ENCODE results near the gene PHF20.
"Not testable (repeated sequence)": the region's sequence is repeated elsewhere in the genome, so short reads cannot be mapped to it uniquely, and the experiment has no call there.

PHF20 gene

GRCh38 chr20:35959291-35959690, 187.5 kb downstream of the PHF20 start:
- not testable (repeated sequence) for H2BK5ac ChIP-seq (ENCODE audit: low read depth, low read length, poor library complexity); H3K4me1 ChIP-seq (ENCODE audit: control insufficient read depth in 1 of 2, insufficient read depth in 2 of 2, low read length in 2 of 2); H2BK120ac ChIP-seq (ENCODE audit: insufficient read depth, low read length, poor library complexity); H3K36me3 ChIP-seq (ENCODE audit: control insufficient read depth in 1 of 2, insufficient read depth in 2 of 2, low read length in 2 of 2); H3K4me2 ChIP-seq (ENCODE audit: low read length); H3K14ac ChIP-seq (ENCODE audit: low read length); H3K4ac ChIP-seq (ENCODE audit: low read depth, low read length); H3K23ac ChIP-seq (ENCODE audit: low read length); H2BK12ac ChIP-seq (ENCODE audit: low read length); H4K12ac ChIP-seq (ENCODE audit: low read depth, low read length); H3K79me1 ChIP-seq (ENCODE audit: low read length); DNase-seq; H3K27me3 ChIP-seq (ENCODE audit: insufficient read depth, low read length); H3K4me3 ChIP-seq (ENCODE audit: low read depth, low read length); H2AFZ ChIP-seq (ENCODE audit: insufficient read depth, low read length, poor library complexity); H2AK5ac ChIP-seq (ENCODE audit: low read length); H3K27ac ChIP-seq (ENCODE audit: low read depth, low read length); H4K8ac ChIP-seq (ENCODE audit: low read depth, low read length); H3K9ac ChIP-seq (ENCODE audit: low read length); H3K9me3 ChIP-seq (ENCODE audit: insufficient read depth, low read depth, low read length); H3K18ac ChIP-seq (ENCODE audit: low read length); H4K91ac ChIP-seq (ENCODE audit: low read depth, low read length); H3K79me2 ChIP-seq (ENCODE audit: control insufficient read depth, insufficient read depth, low read length, poor library complexity)
- WGBS (ENCODE audit: extremely low coverage, insufficient coverage, insufficient read length): no CpG with 5 or more reads among the region's 6 CpGs

- H2BK5ac ChIP-seq (ENCODE audit: low read depth, low read length, poor library complexity): no peak overlapping the region
- H4K8ac ChIP-seq (ENCODE audit: low read depth, low read length): no peak overlapping the region
- WGBS (ENCODE audit: extremely low coverage, insufficient coverage, insufficient read length): no CpG with 5 or more reads among the region's 4 CpGs
- H2BK12ac ChIP-seq (ENCODE audit: low read length): no peak overlapping the region
- no peak overlapping the region for H4K12ac ChIP-seq (ENCODE audit: low read depth, low read length)
- no peak for DNase-seq
- no peak overlapping the region for H2AK5ac ChIP-seq (ENCODE audit: low read length)
- H3K14ac ChIP-seq (ENCODE audit: low read length): no peak overlapping the region
- peaks cover 0 to 3% of the 10 kb centered on the region in 2 experiments for H3K4me1 ChIP-seq (ENCODE audit: control insufficient read depth in 1 of 2, insufficient read depth in 2 of 2, low read length in 2 of 2)
- no peaks in the 10 kb centered on the region for H3K79me2 ChIP-seq (ENCODE audit: control insufficient read depth, insufficient read depth, low read length, poor library complexity)
- no peak overlapping the region for H3K4me3 ChIP-seq (ENCODE audit: low read depth, low read length)
- no peak overlapping the region for H2AFZ ChIP-seq (ENCODE audit: insufficient read depth, low read length, poor library complexity)
- H3K4ac ChIP-seq (ENCODE audit: low read depth, low read length): no peak overlapping the region
- no peaks in the 10 kb centered on the region for H3K36me3 ChIP-seq (ENCODE audit: control insufficient read depth in 1 of 2, insufficient read depth in 2 of 2, low read length in 2 of 2)
- H2BK120ac ChIP-seq (ENCODE audit: insufficient read depth, low read length, poor library complexity): no peak overlapping the region
- H3K27ac ChIP-seq (ENCODE audit: low read depth, low read length): no peak overlapping the region
- no peak overlapping the region for H3K9ac ChIP-seq (ENCODE audit: low read length)
- no peaks in the 10 kb centered on the region for H3K27me3 ChIP-seq (ENCODE audit: insufficient read depth, low read length)
- H3K9me3 ChIP-seq (ENCODE audit: insufficient read depth, low read depth, low read length): no peaks in the 10 kb centered on the region
- H3K18ac ChIP-seq (ENCODE audit: low read length): no peak overlapping the region
- H3K4me2 ChIP-seq (ENCODE audit: low read length): no peak overlapping the region
- no peaks in the 10 kb centered on the region for H3K79me1 ChIP-seq (ENCODE audit: low read length)
- H4K91ac ChIP-seq (ENCODE audit: low read depth, low read length): no peak overlapping the region
- H3K23ac ChIP-seq (ENCODE audit: low read length): no peak overlapping the region
These were observed 192.1 kb downstream of the PHF20 start for GRCh38 chr20:35963878-35964277.

GRCh38 chr20:35967979-35968640, 196.3 kb downstream of the PHF20 start, which contains the start of gene CNBD2:
Gene CNBD2, plus strand, starts transcription at chr20:35968590. Its CDS starts 173 bp downstream, at chr20:35968763.
- Histone ChIP-seq H3K18ac (ENCODE audit: low read length) (no peak within 1 kb of the TSS), H3K27ac (ENCODE audit: low read depth, low read length) (no peak within 1 kb of the TSS), H3K4ac (ENCODE audit: low read depth, low read length) (no peak within 1 kb of the TSS), H4K12ac (ENCODE audit: low read depth, low read length) (no peak within 1 kb of the TSS), H3K79me2 (ENCODE audit: control insufficient read depth, insufficient read depth, low read length, poor library complexity) (no peaks in the 10 kb centered on the region), H3K4me1 (ENCODE audit: control insufficient read depth in 1 of 2, insufficient read depth in 2 of 2, low read length in 2 of 2) (peaks cover 0 to 4% of the 10 kb centered on the region in 2 experiments), H4K8ac (ENCODE audit: low read depth, low read length) (no peak within 1 kb of the TSS), H2AK5ac (ENCODE audit: low read length) (no peak within 1 kb of the TSS), H4K91ac (ENCODE audit: low read depth, low read length) (no peak within 1 kb of the TSS), H3K4me3 (ENCODE audit: low read depth, low read length) (no peak within 1 kb of the TSS), H3K23ac (ENCODE audit: low read length) (no peak within 1 kb of the TSS), H3K4me2 (ENCODE audit: low read length) (no peak within 1 kb of the TSS), H2BK12ac (ENCODE audit: low read length) (no peak within 1 kb of the TSS), H3K14ac (ENCODE audit: low read length) (no peak within 1 kb of the TSS), H3K79me1 (ENCODE audit: low read length) (no peaks in the 10 kb centered on the region), H2AFZ (ENCODE audit: insufficient read depth, low read length, poor library complexity) (no peak within 1 kb of the TSS), H3K36me3 (ENCODE audit: control insufficient read depth in 1 of 2, insufficient read depth in 2 of 2, low read length in 2 of 2) (no peaks in the 10 kb centered on the region), H2BK5ac (ENCODE audit: low read depth, low read length, poor library complexity) (no peak within 1 kb of the TSS), H2BK120ac (ENCODE audit: insufficient read depth, low read length, poor library complexity) (no peak within 1 kb of the TSS), H3K9ac (ENCODE audit: low read length) (no peak within 1 kb of the TSS), H3K27me3 (ENCODE audit: insufficient read depth, low read length) (no peaks in the 10 kb centered on the region), H3K9me3 (ENCODE audit: insufficient read depth, low read depth, low read length) (no peaks in the 10 kb centered on the region)
- WGBS (ENCODE audit: extremely low coverage, insufficient coverage, insufficient read length): no CpG with 5 or more reads among the region's 3 CpGs
- DNase-seq: no peak

GRCh38 chr20:35968930-35969329, 197.1 kb downstream of the PHF20 start:
- Histone ChIP-seq H3K4me3 (ENCODE audit: low read depth, low read length) (no peak overlapping the region), H3K79me1 (ENCODE audit: low read length) (no peaks in the 10 kb centered on the region), H4K8ac (ENCODE audit: low read depth, low read length) (no peak overlapping the region), H3K4ac (ENCODE audit: low read depth, low read length) (no peak overlapping the region), H3K23ac (ENCODE audit: low read length) (no peak overlapping the region), H3K27me3 (ENCODE audit: insufficient read depth, low read length) (no peaks in the 10 kb centered on the region), H3K9ac (ENCODE audit: low read length) (no peak overlapping the region), H3K36me3 (ENCODE audit: control insufficient read depth in 1 of 2, insufficient read depth in 2 of 2, low read length in 2 of 2) (no peaks in the 10 kb centered on the region), H3K79me2 (ENCODE audit: control insufficient read depth, insufficient read depth, low read length, poor library complexity) (no peaks in the 10 kb centered on the region), H3K9me3 (ENCODE audit: insufficient read depth, low read depth, low read length) (no peaks in the 10 kb centered on the region), H4K91ac (ENCODE audit: low read depth, low read length) (no peak overlapping the region), H3K14ac (ENCODE audit: low read length) (no peak overlapping the region), H3K18ac (ENCODE audit: low read length) (no peak overlapping the region), H2BK12ac (ENCODE audit: low read length) (no peak overlapping the region), H2BK5ac (ENCODE audit: low read depth, low read length, poor library complexity) (no peak overlapping the region), H3K27ac (ENCODE audit: low read depth, low read length) (no peak overlapping the region), H3K4me1 (ENCODE audit: control insufficient read depth in 1 of 2, insufficient read depth in 2 of 2, low read length in 2 of 2) (peaks cover 0 to 4% of the 10 kb centered on the region in 2 experiments), H4K12ac (ENCODE audit: low read depth, low read length) (no peak overlapping the region), H3K4me2 (ENCODE audit: low read length) (no peak overlapping the region), H2AFZ (ENCODE audit: insufficient read depth, low read length, poor library complexity) (no peak overlapping the region), H2AK5ac (ENCODE audit: low read length) (no peak overlapping the region), H2BK120ac (ENCODE audit: insufficient read depth, low read length, poor library complexity) (no peak overlapping the region)
- DNase-seq: peak; percentile 40 to 82
- no CpG with 5 or more reads among the region's 1 CpG for WGBS (ENCODE audit: extremely low coverage, insufficient coverage, insufficient read length)
